ENCODE measurements around the gene ABCF2. TPM values are rescaled to one million over a fixed set of nuclear protein-coding genes. Genes with fewer than 3 reads are reported as not detected.
A peak's percentile ranks its signal among the peaks of the same experiment; 100 is the strongest.

ABCF2 gene
- total RNA-seq, 1 donor from 2014 or later = 47.3 TPM

DNA sequence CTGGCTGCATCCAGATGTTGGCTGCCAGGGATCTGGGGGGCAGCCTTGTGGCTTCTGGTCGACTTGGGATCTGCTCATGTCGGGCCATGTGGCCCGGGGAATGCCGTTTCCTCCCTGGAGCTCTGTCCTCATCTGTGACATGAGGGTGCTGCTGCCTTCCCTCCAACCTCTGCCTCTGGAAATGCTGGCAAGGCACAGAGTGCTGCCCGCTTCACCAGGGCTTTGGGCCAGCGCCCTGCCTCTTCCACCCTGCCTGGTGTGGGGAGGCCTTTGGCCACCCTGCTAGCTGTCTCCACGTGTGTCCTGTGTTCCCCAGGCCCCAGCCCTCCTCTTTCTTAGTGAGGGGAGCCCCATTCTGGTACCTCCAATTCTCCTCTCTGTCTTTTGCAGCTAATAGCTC lies 27.3 kb upstream of the ABCF2 start:
- Mint-ChIP-seq H3K27ac (no peak overlapping the region), H3K4me1 (peaks cover 21% of the 10 kb centered on the region), H3K9me3 (no peaks in the 10 kb centered on the region), H3K4me3 (no peak overlapping the region), H3K27me3 (peaks cover 65% of the 10 kb centered on the region), H3K36me3 (ENCODE audit: low read depth) (no peaks in the 10 kb centered on the region)
- DNase-seq (no peak), ATAC-seq (ENCODE audit: low read depth) (no peak)
- intact Hi-C loops (cut with micrococcal nuclease) = no loop called here
- ChIA-PET CTCF (interaction anchor here (2.2 kb wide), 1 partner anchor 11 kb away, joined by 4 read pairs; no protein-coding TSS in a partner anchor), POLR2A (interaction anchor here (0.6 kb wide), 1 partner anchor 171 kb away, joined by 4 read pairs; no protein-coding TSS in a partner anchor)
- TF ChIP-seq, protein P1, sequence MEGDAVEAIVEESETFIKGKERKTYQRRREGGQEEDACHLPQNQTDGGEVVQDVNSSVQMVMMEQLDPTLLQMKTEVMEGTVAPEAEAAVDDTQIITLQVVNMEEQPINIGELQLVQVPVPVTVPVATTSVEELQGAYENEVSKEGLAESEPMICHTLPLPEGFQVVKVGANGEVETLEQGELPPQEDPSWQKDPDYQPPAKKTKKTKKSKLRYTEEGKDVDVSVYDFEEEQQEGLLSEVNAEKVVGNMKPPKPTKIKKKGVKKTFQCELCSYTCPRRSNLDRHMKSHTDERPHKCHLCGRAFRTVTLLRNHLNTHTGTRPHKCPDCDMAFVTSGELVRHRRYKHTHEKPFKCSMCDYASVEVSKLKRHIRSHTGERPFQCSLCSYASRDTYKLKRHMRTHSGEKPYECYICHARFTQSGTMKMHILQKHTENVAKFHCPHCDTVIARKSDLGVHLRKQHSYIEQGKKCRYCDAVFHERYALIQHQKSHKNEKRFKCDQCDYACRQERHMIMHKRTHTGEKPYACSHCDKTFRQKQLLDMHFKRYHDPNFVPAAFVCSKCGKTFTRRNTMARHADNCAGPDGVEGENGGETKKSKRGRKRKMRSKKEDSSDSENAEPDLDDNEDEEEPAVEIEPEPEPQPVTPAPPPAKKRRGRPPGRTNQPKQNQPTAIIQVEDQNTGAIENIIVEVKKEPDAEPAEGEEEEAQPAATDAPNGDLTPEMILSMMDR (IDR thresholded peaks at IDR 0.05) = no peak

- CTCF ChIA-PET = no interaction called here
Observed at GRCh38 chr7:151252961-151253711, 26.1 kb upstream of the ABCF2 start.

GRCh38 chr7:151252561-151252835 lies 25.5 kb upstream of the ABCF2 start:
- ChIA-PET POLR2A (interaction anchor here (0.6 to 0.7 kb wide), 2 partner anchors 12 to 25 kb away, joined by 3 read pairs; partner anchors contain the start of gene ABCF2), CTCF (no interaction called here)
- Mint-ChIP-seq H3K36me3 (ENCODE audit: low read depth) (no peaks in the 10 kb centered on the region), H3K4me1 (peaks cover 32% of the 10 kb centered on the region), H3K27ac (no peak overlapping the region), H3K9me3 (no peaks in the 10 kb centered on the region), H3K4me3 (peak overlapping the region; percentile 68), H3K27me3 (peaks cover 61% of the 10 kb centered on the region)
- DNase-seq (no peak), ATAC-seq (ENCODE audit: low read depth) (no peak)
- intact Hi-C loops (cut with micrococcal nuclease) = no loop called here
- TF ChIP-seq, protein P1 (IDR thresholded peaks at IDR 0.05) = no peak

More at GRCh38 chr7:151252961-151253711, 26.1 kb upstream of the ABCF2 start:
- TF ChIP-seq, protein P1 (IDR thresholded peaks at IDR 0.05) = no peak
- POLR2A ChIA-PET = no interaction called here
- ATAC-seq (ENCODE audit: low read depth) (no peak), DNase-seq (no peak)
- peaks cover 27% of the 10 kb centered on the region for H3K4me1 Mint-ChIP-seq
- H3K9me3 Mint-ChIP-seq = no peaks in the 10 kb centered on the region
- no peak overlapping the region for H3K27ac Mint-ChIP-seq
- peak overlapping the region; percentile 41 for H3K4me3 Mint-ChIP-seq
- no peaks in the 10 kb centered on the region for H3K36me3 Mint-ChIP-seq (ENCODE audit: low read depth)
- H3K27me3 Mint-ChIP-seq = peaks cover 62% of the 10 kb centered on the region
- intact Hi-C loops (cut with micrococcal nuclease) = no loop called here

DNA sequence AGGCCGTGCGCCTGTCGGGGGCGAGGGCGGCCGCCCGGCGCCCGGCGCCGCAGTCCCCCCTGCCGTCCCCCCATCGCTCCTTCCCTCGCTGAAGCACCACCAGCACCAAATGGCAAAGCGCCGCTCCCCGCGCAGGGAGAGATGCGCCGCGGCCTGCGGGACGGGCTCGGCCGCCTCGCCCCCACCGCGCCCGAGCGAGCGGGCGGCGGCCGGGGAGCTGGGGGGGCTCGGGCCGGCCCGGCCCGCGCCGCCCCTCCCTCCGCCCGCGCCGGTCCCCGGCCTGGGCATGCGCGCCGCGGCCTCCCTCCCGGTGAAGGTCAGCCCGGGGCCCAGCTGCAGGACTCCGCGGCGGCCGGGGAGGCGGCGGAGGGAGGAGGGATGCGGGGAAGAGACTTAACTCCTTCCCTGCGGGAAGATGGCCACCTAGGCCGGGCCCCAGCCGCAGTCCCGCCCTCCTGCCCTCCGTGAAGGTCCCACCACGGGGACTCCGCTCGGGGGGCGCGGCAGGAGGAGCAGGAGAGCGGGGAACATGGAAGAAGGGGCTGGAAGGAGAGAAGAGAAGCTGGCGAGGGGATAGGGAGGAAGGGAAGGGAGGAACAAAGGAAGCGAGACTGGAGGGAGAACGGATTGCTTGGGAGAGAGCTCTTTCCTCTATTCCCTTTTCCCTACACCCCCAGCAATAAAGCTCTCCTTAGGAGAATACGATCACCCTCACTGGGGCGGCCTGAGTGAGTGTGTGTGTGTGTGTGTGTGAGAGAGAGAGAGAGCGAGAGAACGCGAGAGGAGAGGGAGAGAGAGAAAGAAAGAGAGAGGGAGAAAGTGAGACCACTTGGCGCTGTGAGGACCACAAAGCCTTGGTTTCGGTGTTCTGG lies 24.9 kb upstream of the ABCF2 start:
- Mint-ChIP-seq H3K27me3 (peaks cover 59% of the 10 kb centered on the region), H3K36me3 (ENCODE audit: low read depth) (no peaks in the 10 kb centered on the region), H3K27ac (no peak overlapping the region), H3K4me3 (peak overlapping the region; percentile 68), H3K4me1 (peaks cover 37% of the 10 kb centered on the region), H3K9me3 (no peaks in the 10 kb centered on the region)
- intact Hi-C loops (cut with micrococcal nuclease) = no loop called here
- ChIA-PET POLR2A (interaction anchor here (0.5 to 0.7 kb wide), 3 partner anchors 13 to 1628 kb away, joined by 3 read pairs; partner anchors contain the start of gene ABCF2), CTCF (no interaction called here)
- TF ChIP-seq, protein P1 (IDR thresholded peaks at IDR 0.05) = no peak
- DNase-seq = peak; percentile 48
- ATAC-seq (ENCODE audit: low read depth) = peak; percentile 19

- TF ChIP-seq, protein P1 (IDR thresholded peaks at IDR 0.05) = no peak
- ATAC-seq (ENCODE audit: low read depth) (peak; percentile 6), DNase-seq (no peak)
- Mint-ChIP-seq H3K9me3 (no peaks in the 10 kb centered on the region), H3K27me3 (peaks cover 55% of the 10 kb centered on the region), H3K4me1 (peaks cover 39% of the 10 kb centered on the region), H3K27ac (no peak overlapping the region), H3K36me3 (ENCODE audit: low read depth) (no peaks in the 10 kb centered on the region), H3K4me3 (peak overlapping the region; percentile 69)
- intact Hi-C loops (cut with micrococcal nuclease) = no loop called here
- POLR2A ChIA-PET = interaction anchor here (0.5 to 1.2 kb wide), 2 partner anchors 24 to 1627 kb away, joined by 3 read pairs; partner anchors contain the start of gene ABCF2
- CTCF ChIA-PET = no interaction called here
Observed at GRCh38 chr7:151251328-151251688, 24.3 kb upstream of the ABCF2 start.

Measured in activated B cell treated with CpG ODN at 0.5 μM for 24 hours (primary cell).